ENCODE data around the gene SMC6. TPM values are rescaled to one million over a fixed set of nuclear protein-coding genes. Genes with fewer than 3 reads are reported as not detected.

SMC6 gene
- total and polyA plus RNA-seq, 10 of the 15 experiments (the other 5 are each of a cell fraction or from before 2014, with no cell fraction given): 12.8 to 63.8 (median 38.8) TPM

GRCh38 chr2:17690776-17691175 is 62.8 kb downstream of the SMC6 start (continued):
- no peak for TF ChIP-seq WRNIP1 (IDR thresholded peaks at IDR 0.05; ENCODE audit: borderline replicate concordance, low read depth, low read length)
- TF ChIP-seq ZNF384 (IDR thresholded peaks at IDR 0.05; ENCODE audit: borderline replicate concordance, low read depth, low read length): no peak

- FAIRE-seq: no peak
- no peaks in the 10 kb centered on the region for H3K4me1 ChIP-seq (ENCODE audit: control insufficient read depth, insufficient read depth, low read length)
- no peak overlapping the region for H3K4me3 ChIP-seq
- ChIA-PET POLR2A (no interaction called here), CTCF (no interaction called here), SMC1A (ENCODE audit: uncharacterized antibody, unreplicated experiment) (no interaction called here), RAD21 (ENCODE audit: unreplicated experiment) (no interaction called here)
- no peak overlapping the region for H2AFZ ChIP-seq (ENCODE audit: control insufficient read depth, low read depth, low read length)
- no peaks in the 10 kb centered on the region; the same call in 2 of the 3 replicates for H3K9me3 ChIP-seq (replicated peaks; ENCODE audit: control insufficient read depth, insufficient read depth, low read length)
- WGBS (ENCODE audit: insufficient coverage, insufficient replicate concordance, low lambda C conversion rate, missing lambda C conversion rate): over 99% methylated on average over 6 of the region's 6 CpGs
- no peak for DNase-seq (ENCODE audit: low read depth, low spot score)
- H4K20me1 ChIP-seq (ENCODE audit: control insufficient read depth, insufficient read depth): no peaks in the 10 kb centered on the region
- no peak overlapping the region for H3K4me2 ChIP-seq (ENCODE audit: control insufficient read depth, insufficient read depth)
- no peak for ATAC-seq
- intact Hi-C loops (cut with micrococcal nuclease; ENCODE audit: unreplicated experiment) (no loop called here), in situ Hi-C loops (cut with MboI) (no loop called here)
- no peaks in the 10 kb centered on the region for H3K27me3 ChIP-seq (replicated peaks in 1 of 2; ENCODE audit: control insufficient read depth in 2 of 2, insufficient read depth in 2 of 2, low read length in 1 of 2)
- no peak overlapping the region for H3K9ac ChIP-seq (ENCODE audit: control insufficient read depth, insufficient read depth, low read length)
- H3K36me3 ChIP-seq (ENCODE audit: control insufficient read depth in 2 of 2, insufficient read depth in 2 of 2, low read length in 1 of 2): peaks cover 0 to 15% of the 10 kb centered on the region in 2 experiments; a peak in 3 of 4 replicates
- no peaks in the 10 kb centered on the region for H3K79me2 ChIP-seq (ENCODE audit: control insufficient read depth, insufficient read depth, low read length)
- H3K27ac ChIP-seq (ENCODE audit: control insufficient read depth, insufficient read depth): no peak overlapping the region
- no TSS peak for BruUV-seq (replicated peaks)
- TF ChIP-seq RCOR1 (conservative IDR thresholded peaks at IDR 0.05; ENCODE audit: low read depth, low read length): no peak
- TF ChIP-seq GATAD2B (conservative IDR thresholded peaks at IDR 0.05; ENCODE audit: low read depth): no peak
- TF ChIP-seq HCFC1 (IDR thresholded peaks at IDR 0.05; ENCODE audit: low read length): no peak
- no peak for TF ChIP-seq MXI1 (IDR thresholded peaks at IDR 0.05; ENCODE audit: low read depth, low read length)
- TF ChIP-seq RAD21 (IDR thresholded peaks at IDR 0.05; ENCODE audit: insufficient read depth, low read depth, low read length): no peak
- no peak for TF ChIP-seq CEBPZ (IDR thresholded peaks at IDR 0.05; ENCODE audit: low read depth, low read length)
- no peak for TF ChIP-seq POLR2AphosphoS2 (IDR thresholded peaks at IDR 0.05; ENCODE audit: low read depth, low read length)
- no peak for TF ChIP-seq NFYB (IDR thresholded peaks at IDR 0.05; ENCODE audit: insufficient read depth, low read depth, low read length)
- no peak for TF ChIP-seq HDAC2 (IDR thresholded peaks at IDR 0.05)
- no peak for TF ChIP-seq ZBTB40 (IDR thresholded peaks at IDR 0.05; ENCODE audit: borderline replicate concordance)
- TF ChIP-seq MYC (IDR thresholded peaks at IDR 0.05; ENCODE audit: insufficient read depth, insufficient read length, insufficient replicate concordance, low read length, severe bottlenecking): no peak
- TF ChIP-seq POLR2A (IDR thresholded peaks at IDR 0.05; ENCODE audit: low read depth, low read length): no peak
- TF ChIP-seq ZSCAN29 (IDR thresholded peaks at IDR 0.05): no peak
- TF ChIP-seq EZH2 (IDR thresholded peaks at IDR 0.05; ENCODE audit: borderline replicate concordance, control insufficient read depth, low read depth, low read length): no peak
- no peak for TF ChIP-seq TCF12 (IDR thresholded peaks at IDR 0.05; ENCODE audit: low read depth, low read length)
Measured at GRCh38 chr2:17689010-17689409, 64.6 kb downstream of the SMC6 start.
